GM11168 (cell line): Measurements from ENCODE around the gene METTL4.

Experiments used
- in situ Hi-C: fragments of 300-500 bp; cut with MboI; formaldehyde crosslinking; loops from one replicate; pipeline ENCODE4 v1.12.0; 2022; ENCODE audit warnings: low sequenced_read_pairs; ENCODE audit not compliant: unreplicated experiment

METTL4 gene

DNA sequence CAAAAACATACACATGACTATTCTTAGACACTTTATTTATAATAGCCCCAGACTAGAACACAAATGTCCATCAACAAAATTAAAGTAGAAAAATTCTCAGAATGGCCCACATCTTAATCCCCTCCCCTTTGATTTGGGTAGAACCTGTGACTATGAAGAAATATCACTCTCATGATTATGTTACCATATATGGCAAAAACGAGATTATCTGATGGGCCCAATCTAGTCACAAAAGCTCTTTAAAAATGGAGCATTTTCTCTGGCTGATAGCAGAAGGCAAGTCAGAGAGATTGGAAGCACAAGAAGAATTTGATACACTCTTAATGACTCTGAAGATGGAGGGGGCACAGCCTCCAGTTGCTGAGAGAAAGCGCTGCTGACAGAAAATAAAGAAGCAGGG is 39.6 kb downstream of the METTL4 start:
- in situ Hi-C loops: loop anchor here (25.0 kb wide), 3 partner anchors 194 to 1669 kb away; no protein-coding TSS in a partner anchor

DNA sequence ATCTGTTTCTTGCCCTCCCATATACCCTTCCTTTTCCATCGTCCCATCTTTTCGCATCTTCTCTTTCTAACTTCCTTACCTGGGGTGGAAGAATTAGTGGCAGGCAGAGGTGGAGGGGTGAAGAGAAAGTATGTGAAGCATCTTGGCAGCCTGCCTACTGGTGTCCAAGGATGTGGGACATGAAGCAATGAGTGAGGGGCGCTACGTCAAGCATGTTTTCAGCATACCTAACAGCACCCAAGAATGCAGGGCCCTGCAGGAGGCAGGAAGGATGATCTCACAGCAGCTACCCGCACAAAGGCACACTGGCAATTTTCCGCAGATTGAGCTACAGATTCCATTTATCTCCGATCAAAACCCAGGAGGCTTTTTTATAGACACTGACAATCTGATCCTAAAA is 42.2 kb downstream of the METTL4 start:
- in situ Hi-C loops: loop anchor here (25.0 kb wide), 3 partner anchors 192 to 1667 kb away; no protein-coding TSS in a partner anchor

GRCh38 chr18:2526329-2526728 is 45.0 kb downstream of the METTL4 start:
- in situ Hi-C loops: loop anchor here (25.0 kb wide), 3 partner anchors 189 to 1664 kb away; no protein-coding TSS in a partner anchor

- in situ Hi-C loops: loop anchor here (25.0 kb wide), 3 partner anchors 187 to 1662 kb away; no protein-coding TSS in a partner anchor
Measured at GRCh38 chr18:2524794-2525198, 46.5 kb downstream of the METTL4 start.

GRCh38 chr18:2522112-2522511 is 49.2 kb downstream of the METTL4 start:
- in situ Hi-C loops: no loop called here

DNA sequence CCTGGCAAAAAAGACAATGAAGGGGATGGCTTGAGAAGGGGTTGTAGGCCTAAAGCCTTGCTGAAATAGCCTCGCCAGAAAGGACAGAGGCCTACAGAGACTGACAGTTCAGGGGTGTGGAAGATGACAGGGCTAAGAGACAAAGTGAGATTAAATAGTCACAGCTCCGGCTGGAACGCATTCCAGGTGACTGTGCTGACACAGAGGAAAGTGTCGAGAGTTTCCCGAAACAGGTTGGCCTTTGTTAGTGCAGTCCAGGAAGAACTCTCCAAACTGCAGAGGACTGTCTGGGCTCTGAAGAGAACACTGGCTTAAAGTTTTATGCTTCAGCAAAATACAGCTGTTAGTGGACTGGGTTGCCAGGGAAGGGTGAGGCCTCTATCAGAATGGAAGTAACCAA is 52.8 kb downstream of the METTL4 start:
- in situ Hi-C loops: no loop called here

DNA sequence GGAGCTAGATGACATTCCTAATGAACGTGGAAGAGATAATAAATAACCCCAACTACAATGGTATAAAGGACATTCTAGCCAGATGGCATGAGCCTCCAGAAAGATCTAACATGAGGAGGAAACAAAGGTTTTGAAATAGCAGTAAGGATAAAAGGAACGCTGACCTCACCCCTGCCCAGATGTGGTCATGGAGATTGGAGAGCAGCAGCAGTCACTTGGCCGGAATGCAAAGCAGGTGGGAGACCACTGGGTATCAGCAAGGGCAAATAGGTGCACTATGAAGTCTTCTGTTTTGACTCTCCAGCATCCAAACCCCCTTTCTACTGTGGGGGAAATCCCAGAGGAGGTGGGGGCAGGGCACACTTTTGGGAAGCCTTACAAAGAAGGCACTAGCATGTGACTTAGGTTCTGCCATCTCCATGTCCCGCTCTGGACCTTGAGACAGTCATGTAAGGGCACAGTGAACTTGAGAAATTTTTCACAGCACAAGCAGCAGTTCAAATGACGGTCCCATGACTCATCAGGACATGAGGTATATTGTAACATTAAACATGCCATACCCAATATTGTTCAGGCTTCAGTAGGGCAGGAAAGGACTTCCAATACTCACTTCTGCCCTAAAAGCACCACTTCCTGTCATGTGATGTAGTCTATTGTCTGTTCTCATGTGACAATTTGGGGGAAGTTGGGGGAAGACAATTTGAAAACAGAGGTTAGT is 55.2 kb downstream of the METTL4 start:
- in situ Hi-C loops: no loop called here

DNA sequence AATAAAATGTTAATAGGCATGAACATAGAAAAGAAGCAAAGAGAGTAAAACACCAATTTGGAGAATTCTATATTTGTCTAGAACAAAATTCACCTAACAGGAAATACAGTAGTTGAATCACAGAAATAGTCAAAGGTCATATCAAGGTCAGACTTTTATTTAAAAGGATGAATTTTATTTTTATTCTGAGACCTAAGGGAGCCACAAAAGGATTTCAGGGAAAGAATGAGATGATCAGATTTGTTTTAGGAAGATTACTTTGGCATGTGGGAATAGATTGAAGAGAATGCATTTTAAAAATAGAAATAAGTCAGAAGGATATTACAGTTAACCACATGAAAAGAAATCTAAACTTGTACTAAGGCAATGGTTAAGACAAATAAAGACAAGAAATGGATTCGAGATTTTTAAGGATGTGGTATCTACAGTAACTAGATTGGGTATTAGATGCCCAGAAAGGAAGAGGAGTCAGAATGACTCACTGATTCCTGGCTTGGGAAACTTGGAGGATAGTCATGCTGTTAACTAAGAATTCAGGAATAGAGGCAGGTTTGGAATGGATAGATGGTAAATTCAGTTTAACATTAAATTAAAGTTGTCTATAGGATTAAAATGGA is 56.0 kb downstream of the METTL4 start:
- in situ Hi-C loops: no loop called here

DNA sequence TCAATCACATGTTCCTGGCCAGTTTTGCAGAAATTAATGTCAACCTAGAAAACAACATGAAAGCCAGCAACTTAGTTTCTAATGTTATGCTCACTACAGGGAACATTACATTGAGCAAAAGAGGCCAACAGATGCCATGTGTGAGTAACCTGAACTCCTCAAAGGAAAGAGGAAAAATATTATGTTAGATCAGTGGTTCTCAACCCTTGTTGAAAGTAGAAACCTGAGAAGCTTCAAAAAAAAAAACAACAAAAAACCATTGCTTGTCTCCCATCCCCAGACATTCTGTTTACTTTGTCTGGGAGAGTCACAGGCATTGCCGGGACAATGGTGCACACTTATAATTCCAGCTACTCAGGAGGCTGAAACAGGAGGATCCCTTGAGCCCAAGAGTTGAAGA is 57.7 kb downstream of the METTL4 start:
- in situ Hi-C loops: no loop called here

DNA sequence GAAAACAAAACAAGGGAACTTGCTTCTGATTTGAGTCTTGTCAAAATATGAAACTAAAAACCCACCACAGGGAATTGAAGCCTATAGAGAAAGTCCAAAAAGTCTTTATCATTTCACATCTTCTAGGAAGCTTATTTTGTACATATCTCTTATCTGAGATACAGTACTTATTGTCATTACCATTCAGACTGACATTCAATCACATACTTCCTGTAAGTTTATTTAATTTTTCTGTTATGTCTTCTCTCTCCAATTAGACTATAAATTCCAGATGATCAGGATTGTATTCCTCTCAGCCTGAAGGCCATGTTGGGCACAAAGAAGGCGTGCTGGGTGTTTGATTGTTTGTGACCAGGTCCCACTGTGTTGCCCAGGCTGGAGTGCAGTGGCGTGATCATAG is 59.2 kb downstream of the METTL4 start:
- in situ Hi-C loops: no loop called here

DNA sequence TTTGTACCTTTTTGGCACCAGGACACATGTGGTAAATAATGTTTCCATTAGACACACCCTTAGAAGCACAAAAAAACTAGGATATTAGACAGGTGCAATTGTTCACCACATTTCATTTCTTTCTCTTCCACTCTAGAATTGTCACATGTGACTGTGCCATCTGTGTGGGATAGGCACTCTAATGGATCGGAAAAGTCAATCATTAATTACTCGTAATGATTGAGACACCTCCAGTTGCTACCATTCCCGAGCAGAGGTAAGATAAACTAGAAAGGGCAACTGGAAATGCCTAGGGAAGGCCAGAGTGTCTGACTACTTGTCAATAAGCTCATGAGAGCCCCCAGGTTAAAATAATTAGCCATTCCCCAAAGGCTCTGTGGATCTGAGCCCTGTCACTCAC is 59.9 kb downstream of the METTL4 start:
- in situ Hi-C loops: no loop called here

- in situ Hi-C loops: no loop called here
Measured at GRCh38 chr18:2510416-2510815, 60.9 kb downstream of the METTL4 start.

- in situ Hi-C loops: no loop called here
Measured at GRCh38 chr18:2508678-2509077, 62.6 kb downstream of the METTL4 start.

DNA sequence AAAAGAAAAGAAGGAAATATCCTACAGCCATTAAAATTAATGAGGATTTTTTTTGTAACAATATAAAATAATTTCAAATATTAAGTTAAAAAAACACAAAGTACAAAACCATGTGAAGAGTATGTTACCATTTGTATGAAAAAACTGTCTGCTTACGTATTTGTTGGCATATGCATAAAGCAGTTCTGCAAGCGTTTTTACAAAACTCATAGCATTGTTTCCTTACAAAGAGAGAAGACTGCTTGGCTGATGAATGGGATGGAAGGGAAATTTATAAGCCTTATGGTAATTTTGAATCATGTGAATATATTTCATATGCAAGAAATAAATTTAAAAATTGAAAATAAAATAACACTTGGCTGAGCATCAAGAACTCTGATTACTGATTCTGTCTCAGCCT is 63.1 kb downstream of the METTL4 start:
- in situ Hi-C loops: no loop called here

GRCh38 chr18:2504642-2505041 is 66.7 kb downstream of the METTL4 start:
- in situ Hi-C loops: no loop called here

DNA sequence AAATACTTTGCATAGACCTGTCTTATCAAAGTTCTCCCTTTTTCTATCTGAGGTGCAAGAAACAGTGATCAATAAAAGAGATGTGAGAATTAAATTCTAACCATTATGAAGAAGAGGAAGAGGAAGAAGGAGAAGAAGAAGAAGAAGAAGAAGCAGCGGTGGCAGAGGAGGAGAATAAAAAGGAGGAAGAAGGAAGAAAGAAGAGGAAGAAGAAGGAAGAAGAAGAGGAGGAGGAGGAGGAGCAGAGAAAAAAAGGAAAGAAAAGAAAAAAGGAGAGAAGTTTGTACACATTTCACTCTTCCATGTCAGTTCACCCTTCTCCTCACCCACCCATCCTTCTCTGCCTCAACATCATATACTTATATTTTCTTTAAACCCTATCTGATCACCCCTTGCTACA is 68.4 kb downstream of the METTL4 start:
- in situ Hi-C loops: no loop called here

DNA sequence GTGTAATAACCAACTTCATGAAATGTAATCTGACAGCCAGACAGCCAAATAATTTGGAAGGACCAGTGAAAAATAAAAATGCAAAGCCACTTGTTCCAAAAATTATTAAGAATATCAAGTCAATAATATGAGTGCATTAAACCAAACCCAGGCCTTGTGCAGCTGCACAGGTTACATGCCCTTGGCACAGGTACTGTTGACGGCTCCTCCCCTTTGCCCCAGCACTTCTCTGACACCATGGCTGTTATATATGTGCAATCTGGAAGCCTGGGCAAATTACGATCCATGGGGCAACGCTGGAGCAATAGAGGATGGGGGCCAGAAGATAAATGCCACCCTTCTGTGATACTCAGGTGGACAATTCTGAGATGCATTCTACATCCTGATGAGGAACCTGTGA is 68.9 kb downstream of the METTL4 start:
- in situ Hi-C loops: no loop called here

GRCh38 chr18:2497797-2498196 is 73.5 kb downstream of the METTL4 start:
- in situ Hi-C loops: no loop called here

GRCh38 chr18:2495381-2495780 is 75.9 kb downstream of the METTL4 start:
- in situ Hi-C loops: no loop called here

DNA sequence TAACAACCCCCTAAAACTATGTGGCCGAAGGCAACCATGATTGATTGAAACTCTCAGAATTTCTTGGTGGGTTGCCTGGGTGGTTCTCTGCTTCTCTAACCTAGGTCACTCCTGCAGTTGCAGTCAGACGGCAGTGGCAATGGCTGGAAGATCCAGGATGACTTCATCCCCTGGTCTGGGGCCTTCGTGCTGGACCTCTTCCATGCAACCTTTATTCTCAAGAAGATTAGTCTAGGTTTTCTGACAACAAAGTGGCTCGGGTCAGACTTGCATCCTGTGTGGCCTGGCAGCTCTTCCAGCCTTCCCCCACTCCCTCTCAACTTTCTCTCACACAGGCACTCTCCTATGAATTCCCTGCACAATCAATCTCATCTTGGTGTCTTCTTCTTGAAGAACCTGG is 76.4 kb downstream of the METTL4 start:
- in situ Hi-C loops: no loop called here
